Measurements from ENCODE around the gene PALM2AKAP2.

PALM2AKAP2 gene

GRCh38 chr9:109737295-109737694 lies 42.7 kb upstream of the PALM2AKAP2 start:
- Histone ChIP-seq H3K4me3 (ENCODE audit: low read length) (no peak overlapping the region), H3K27ac (ENCODE audit: low read depth, low read length) (no peak overlapping the region), H4K8ac (ENCODE audit: low read depth, low read length) (no peak overlapping the region), H3K27me3 (ENCODE audit: insufficient read depth, low read length, poor library complexity) (no peaks in the 10 kb centered on the region), H2AK5ac (ENCODE audit: low read length) (no peak overlapping the region), H2BK5ac (ENCODE audit: low read length) (no peak overlapping the region), H2BK15ac (replicated peaks; ENCODE audit: low read depth) (no peak overlapping the region), H3K79me1 (ENCODE audit: low read length) (no peaks in the 10 kb centered on the region), H3K36me3 (ENCODE audit: control insufficient read depth, insufficient read depth, low read length) (no peaks in the 10 kb centered on the region), H4K5ac (ENCODE audit: low read length) (no peak overlapping the region), H2BK120ac (ENCODE audit: low read depth, low read length) (no peak overlapping the region), H3K56ac (ENCODE audit: low read length) (no peak overlapping the region), H3K18ac (ENCODE audit: low read length) (no peak overlapping the region), H3K4me1 (ENCODE audit: control insufficient read depth, low read depth, low read length) (no peaks in the 10 kb centered on the region), H3K79me2 (ENCODE audit: control insufficient read depth, insufficient read depth, low read length) (no peaks in the 10 kb centered on the region), H3K23ac (ENCODE audit: low read length) (no peak overlapping the region), H3K9ac (ENCODE audit: low read length) (no peak overlapping the region), H3K4ac (ENCODE audit: low read depth, low read length) (no peak overlapping the region), H3K4me2 (ENCODE audit: low read length) (no peak overlapping the region)
- WGBS (ENCODE audit: extremely low coverage, insufficient coverage, low lambda C conversion rate): no CpG with 5 or more reads among the region's 1 CpG
- DNase-seq: no peak

- H4K8ac ChIP-seq (ENCODE audit: low read depth, low read length): no peak overlapping the region
These were observed 40.2 kb upstream of the PALM2AKAP2 start for GRCh38 chr9:109739760-109740159.

DNA sequence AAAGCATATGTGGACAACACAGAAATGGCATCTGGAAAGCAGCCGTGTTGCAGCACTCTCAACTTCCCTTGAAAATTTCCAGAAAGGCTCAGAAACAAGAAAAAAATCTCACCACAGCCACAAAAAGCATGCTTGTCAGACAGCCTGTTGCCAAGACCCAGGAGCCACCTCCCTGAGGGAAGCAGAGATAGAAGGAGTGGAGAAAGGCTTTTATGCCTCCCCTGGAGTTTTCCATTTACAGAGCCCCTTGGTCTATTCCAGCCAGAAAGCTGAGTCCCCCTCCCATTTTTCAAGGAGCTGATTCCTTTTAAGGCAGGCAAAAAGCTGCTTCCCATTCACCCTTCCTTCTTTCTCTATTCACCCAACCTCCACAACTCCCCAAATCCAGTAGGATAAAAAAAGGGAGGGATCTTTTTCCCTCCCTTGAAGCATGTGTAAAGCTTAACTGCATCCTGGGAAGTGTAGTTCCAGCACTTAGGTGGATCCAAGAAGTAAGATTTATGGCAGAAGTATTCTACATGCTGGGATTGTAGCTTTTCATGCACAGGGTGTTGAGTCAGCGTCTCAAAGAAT lies 37.1 kb upstream of the PALM2AKAP2 start:
- Histone ChIP-seq H2BK5ac (ENCODE audit: low read length) (no peak overlapping the region), H4K8ac (ENCODE audit: low read depth, low read length) (no peak overlapping the region), H4K5ac (ENCODE audit: low read length) (no peak overlapping the region), H3K79me2 (ENCODE audit: control insufficient read depth, insufficient read depth, low read length) (no peaks in the 10 kb centered on the region), H3K27ac (ENCODE audit: low read depth, low read length) (no peak overlapping the region), H3K23ac (ENCODE audit: low read length) (no peak overlapping the region), H3K27me3 (ENCODE audit: insufficient read depth, low read length, poor library complexity) (no peaks in the 10 kb centered on the region), H3K4ac (ENCODE audit: low read depth, low read length) (peak overlapping the region; percentile 12), H3K18ac (ENCODE audit: low read length) (no peak overlapping the region), H3K9ac (ENCODE audit: low read length) (no peak overlapping the region), H3K79me1 (ENCODE audit: low read length) (no peaks in the 10 kb centered on the region), H2BK15ac (replicated peaks; ENCODE audit: low read depth) (no peak overlapping the region), H3K4me1 (ENCODE audit: control insufficient read depth, low read depth, low read length) (no peaks in the 10 kb centered on the region), H3K4me2 (ENCODE audit: low read length) (no peak overlapping the region), H3K36me3 (ENCODE audit: control insufficient read depth, insufficient read depth, low read length) (no peaks in the 10 kb centered on the region), H3K56ac (ENCODE audit: low read length) (no peak overlapping the region), H2BK120ac (ENCODE audit: low read depth, low read length) (no peak overlapping the region), H2AK5ac (ENCODE audit: low read length) (no peak overlapping the region), H3K4me3 (ENCODE audit: low read length) (no peak overlapping the region)
- DNase-seq: peak; percentile 44
- no CpG with 5 or more reads among the region's 2 CpGs for WGBS (ENCODE audit: extremely low coverage, insufficient coverage, low lambda C conversion rate)

More at GRCh38 chr9:109739760-109740159, 40.2 kb upstream of the PALM2AKAP2 start:
- WGBS (ENCODE audit: extremely low coverage, insufficient coverage, low lambda C conversion rate): no CpG with 5 or more reads among the region's 3 CpGs
- H3K36me3 ChIP-seq (ENCODE audit: control insufficient read depth, insufficient read depth, low read length): no peaks in the 10 kb centered on the region
- H3K4me1 ChIP-seq (ENCODE audit: control insufficient read depth, low read depth, low read length): no peaks in the 10 kb centered on the region
- H2BK5ac ChIP-seq (ENCODE audit: low read length): no peak overlapping the region
- H3K27me3 ChIP-seq (ENCODE audit: insufficient read depth, low read length, poor library complexity): no peaks in the 10 kb centered on the region
- no peak overlapping the region for H2AK5ac ChIP-seq (ENCODE audit: low read length)
- no peak overlapping the region for H3K56ac ChIP-seq (ENCODE audit: low read length)
- H3K4ac ChIP-seq (ENCODE audit: low read depth, low read length): no peak overlapping the region
- no peaks in the 10 kb centered on the region for H3K79me1 ChIP-seq (ENCODE audit: low read length)
- no peaks in the 10 kb centered on the region for H3K79me2 ChIP-seq (ENCODE audit: control insufficient read depth, insufficient read depth, low read length)
- no peak overlapping the region for H3K9ac ChIP-seq (ENCODE audit: low read length)
- no peak overlapping the region for H3K4me3 ChIP-seq (ENCODE audit: low read length)
- H2BK120ac ChIP-seq (ENCODE audit: low read depth, low read length): no peak overlapping the region
- no peak overlapping the region for H4K5ac ChIP-seq (ENCODE audit: low read length)
- no peak for DNase-seq
- H3K23ac ChIP-seq (ENCODE audit: low read length): no peak overlapping the region
- H3K4me2 ChIP-seq (ENCODE audit: low read length): no peak overlapping the region
- H3K18ac ChIP-seq (ENCODE audit: low read length): no peak overlapping the region
- no peak overlapping the region for H3K27ac ChIP-seq (ENCODE audit: low read depth, low read length)
- no peak overlapping the region for H2BK15ac ChIP-seq (replicated peaks; ENCODE audit: low read depth)

- Histone ChIP-seq H2BK5ac (ENCODE audit: low read length) (no peak overlapping the region), H3K4me3 (ENCODE audit: low read length) (no peak overlapping the region), H3K27me3 (ENCODE audit: insufficient read depth, low read length, poor library complexity) (no peaks in the 10 kb centered on the region), H3K4ac (ENCODE audit: low read depth, low read length) (no peak overlapping the region), H3K18ac (ENCODE audit: low read length) (no peak overlapping the region), H2AK5ac (ENCODE audit: low read length) (no peak overlapping the region), H2BK15ac (replicated peaks; ENCODE audit: low read depth) (no peak overlapping the region), H3K9ac (ENCODE audit: low read length) (no peak overlapping the region), H3K4me1 (ENCODE audit: control insufficient read depth, low read depth, low read length) (no peaks in the 10 kb centered on the region), H3K79me2 (ENCODE audit: control insufficient read depth, insufficient read depth, low read length) (no peaks in the 10 kb centered on the region), H3K27ac (ENCODE audit: low read depth, low read length) (no peak overlapping the region), H4K8ac (ENCODE audit: low read depth, low read length) (no peak overlapping the region), H3K4me2 (ENCODE audit: low read length) (no peak overlapping the region), H3K56ac (ENCODE audit: low read length) (no peak overlapping the region), H2BK120ac (ENCODE audit: low read depth, low read length) (no peak overlapping the region), H3K23ac (ENCODE audit: low read length) (no peak overlapping the region), H4K5ac (ENCODE audit: low read length) (no peak overlapping the region), H3K36me3 (ENCODE audit: control insufficient read depth, insufficient read depth, low read length) (no peaks in the 10 kb centered on the region), H3K79me1 (ENCODE audit: low read length) (no peaks in the 10 kb centered on the region)
- DNase-seq: no peak
- no CpG with 5 or more reads among the region's 2 CpGs for WGBS (ENCODE audit: extremely low coverage, insufficient coverage, low lambda C conversion rate)
These were observed 36.3 kb upstream of the PALM2AKAP2 start for GRCh38 chr9:109743696-109744095.

DNA sequence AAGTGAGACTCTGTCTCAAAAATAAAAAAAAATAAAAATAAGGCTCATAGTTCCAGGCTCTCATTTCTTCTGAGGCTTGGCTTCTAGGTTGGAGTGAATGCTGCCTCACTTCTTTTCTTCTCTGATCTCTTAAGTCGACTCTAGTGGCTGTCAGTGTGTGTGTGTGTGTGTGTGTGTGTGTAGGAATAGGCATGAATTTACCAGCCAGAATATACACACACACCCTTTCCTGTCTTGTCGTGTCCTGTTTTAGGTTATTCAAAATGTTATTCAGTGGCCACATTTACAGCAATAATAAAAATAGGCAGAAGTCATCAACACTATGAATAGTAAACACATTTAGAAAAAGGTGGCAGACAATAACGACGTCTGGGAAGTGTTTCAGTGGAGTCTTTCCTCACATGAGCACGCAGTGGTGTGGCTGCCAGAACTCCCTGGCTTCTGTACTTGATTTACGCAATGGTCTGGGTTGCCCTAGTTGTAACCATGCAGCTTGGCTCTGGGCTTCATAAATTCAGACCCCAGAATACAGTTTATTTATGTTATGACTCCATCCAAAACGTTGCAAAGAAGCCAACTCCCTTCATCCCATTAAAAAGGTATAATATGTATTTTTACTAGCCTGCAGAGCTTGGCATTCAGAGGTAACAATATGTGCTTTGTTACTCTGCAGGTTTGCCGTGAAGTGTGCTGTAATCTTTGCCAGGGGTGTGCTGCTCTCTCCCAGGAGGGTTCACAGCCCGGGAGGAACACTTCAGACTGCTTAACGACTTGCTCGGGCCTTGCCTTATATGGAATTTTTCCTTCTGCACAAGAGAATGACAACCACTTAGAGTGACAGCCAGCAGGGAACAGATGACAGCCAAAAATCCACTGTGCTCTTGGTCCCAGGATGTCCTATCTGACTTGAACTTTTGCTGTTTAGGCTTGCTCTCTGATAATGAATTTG lies 34.4 kb upstream of the PALM2AKAP2 start:
- H3K4ac ChIP-seq (ENCODE audit: low read depth, low read length): no peak overlapping the region
- no peak overlapping the region for H4K5ac ChIP-seq (ENCODE audit: low read length)
- no peak overlapping the region for H2AK5ac ChIP-seq (ENCODE audit: low read length)
- H3K9ac ChIP-seq (ENCODE audit: low read length): no peak overlapping the region
- no peak overlapping the region for H2BK5ac ChIP-seq (ENCODE audit: low read length)
- no peak overlapping the region for H3K18ac ChIP-seq (ENCODE audit: low read length)
- no peaks in the 10 kb centered on the region for H3K4me1 ChIP-seq (ENCODE audit: control insufficient read depth, low read depth, low read length)
- no peak overlapping the region for H3K56ac ChIP-seq (ENCODE audit: low read length)
- no peak overlapping the region for H2BK15ac ChIP-seq (replicated peaks; ENCODE audit: low read depth)
- no peaks in the 10 kb centered on the region for H3K79me2 ChIP-seq (ENCODE audit: control insufficient read depth, insufficient read depth, low read length)
- WGBS (ENCODE audit: extremely low coverage, insufficient coverage, low lambda C conversion rate): no CpG with 5 or more reads among the region's 11 CpGs
- H3K27me3 ChIP-seq (ENCODE audit: insufficient read depth, low read length, poor library complexity): no peaks in the 10 kb centered on the region
- no peak overlapping the region for H3K4me3 ChIP-seq (ENCODE audit: low read length)
- peak; percentile 68 for DNase-seq
- H3K36me3 ChIP-seq (ENCODE audit: control insufficient read depth, insufficient read depth, low read length): no peaks in the 10 kb centered on the region
- H3K4me2 ChIP-seq (ENCODE audit: low read length): no peak overlapping the region
- no peak overlapping the region for H2BK120ac ChIP-seq (ENCODE audit: low read depth, low read length)
- no peak overlapping the region for H3K27ac ChIP-seq (ENCODE audit: low read depth, low read length)
- no peaks in the 10 kb centered on the region for H3K79me1 ChIP-seq (ENCODE audit: low read length)
- H3K23ac ChIP-seq (ENCODE audit: low read length): no peak overlapping the region
- H4K8ac ChIP-seq (ENCODE audit: low read depth, low read length): no peak overlapping the region
